K562 (cell line): ENCODE measurements around the gene NPR1. TPM values are rescaled to one million over a fixed set of nuclear protein-coding genes. Genes with fewer than 3 reads are reported as not detected.

Experiments
- BCL6 ChIP-seq: fragments of 250-450 bp; sonication (Bioruptor Pico); IDR thresholded peaks from 2 replicates; pipeline ENCODE4 v1.4.0; 2020
- MEIS2 ChIP-seq: fragments of 450-650 bp; IDR thresholded peaks from 2 replicates; pipeline ENCODE4 v1.6.1; 2014; ENCODE audit warnings: mild to moderate bottlenecking; ENCODE audit not compliant: partially characterized antibody
- MXI1 ChIP-seq: IDR thresholded peaks from 2 replicates; pipeline ENCODE4 v1.6.1; 2011; ENCODE audit warnings: low read depth, mild to moderate bottlenecking, improper control_type of control experiment, low read length
- NBN ChIP-seq: fragments of 450-650 bp; IDR thresholded peaks from 2 replicates; pipeline ENCODE4 v1.6.1; 2016; ENCODE audit warnings: low read depth, mild to moderate bottlenecking
- NFE2 ChIP-seq: IDR thresholded peaks from 2 replicates; pipeline ENCODE4 v1.6.1; 2014; ENCODE audit warnings: antibody characterized with exemption, low read depth
- POLR2AphosphoS2 ChIP-seq: IDR thresholded peaks from 2 replicates; pipeline ENCODE4 v1.6.1; 2012; ENCODE audit warnings: low read length, improper control_type of control experiment
- RBBP5 ChIP-seq: fragments of 200-600 bp; sonication (generic); IDR thresholded peaks from 2 replicates; pipeline ENCODE4 v1.6.1; 2012; ENCODE audit warnings: borderline replicate concordance, mild to moderate bottlenecking, low read length, control low read depth, inconsistent platforms; ENCODE audit not compliant: insufficient read depth, poor library complexity, severe bottlenecking
- RNF2 ChIP-seq: sonication (generic); IDR thresholded peaks from 2 replicates; pipeline ENCODE4 v1.6.1; 2016
- SAFB2 ChIP-seq: fragments of 200-400 bp; formaldehyde crosslinking; IDR thresholded peaks from 2 replicates; pipeline ENCODE4 v1.6.1; 2018; ENCODE audit warnings: borderline replicate concordance, low read length, low read depth, moderate library complexity; ENCODE audit not compliant: severe bottlenecking
- SIRT6 ChIP-seq: IDR thresholded peaks from one replicate; pipeline ENCODE4 v1.6.1; 2012; ENCODE audit warnings: low read depth, mild to moderate bottlenecking, control low read depth, inconsistent platforms, low read length, moderate library complexity
- TBL1XR1 ChIP-seq, 2 experiments: IDR thresholded peaks; 2 replicates each; pipeline ENCODE4 v1.6.1; 2012; ENCODE audit warnings: improper control_type of control experiment in 2 of 2, low read length in 2 of 2, mild to moderate bottlenecking in 1 of 2
- XRCC4 ChIP-seq: IDR thresholded peaks from one replicate; pipeline ENCODE4 v1.6.1; 2011; ENCODE audit not compliant: insufficient read depth, insufficient read length; ENCODE audit errors: extremely low read depth
- ZNF316 ChIP-seq: fragments of 450-650 bp; IDR thresholded peaks from 2 replicates; pipeline ENCODE4 v1.6.1; 2016
- polyA plus RNA-seq, 8 experiments: library from polyadenylated mRNA; depleted of rRNA in 4 of 8; stranded (reverse) in 5 of 8; unstranded in 3 of 8; fragments of >200 nt; fragmentation: Nextera tagmentation in 2 of 8; fragmentation: Illumina TruSeq in 1 of 8; extraction: Ambion mirVana in 2 of 8; extraction: Trizol in 1 of 8; gene quantifications; 2 replicates each; pipeline versions ENCODE4 v1.2.1 to v1.2.3, GENCODE V29; 2011 to 2014; ENCODE audit warnings: inconsistent platforms in 1 of 8, missing spikeins in 1 of 8
- total RNA-seq, 7 experiments: library from RNA; depleted of rRNA in 6 of 7; stranded (reverse); fragments of >200 nt in 6 of 7; fragmentation: Illumina TruSeq in 2 of 7; extraction: Trizol in 2 of 7; gene quantifications; 2 replicates each; pipeline versions ENCODE4 v1.2.1 to v1.2.3, GENCODE V29; 2011 to 2021; ENCODE audit warnings: low replicate concordance in 1 of 7
- TF ChIP-seq, protein P1 (sequence below): sonication (generic); formaldehyde crosslinking; IDR thresholded peaks from 2 replicates; pipeline ENCODE4 v1.8.0; 2023; ENCODE audit warnings: missing genetic modification reagents, mild to moderate bottlenecking, borderline replicate concordance
- TF ChIP-seq, protein P2 (sequence below): fragments of 250-450 bp; sonication (Bioruptor Pico); IDR thresholded peaks from 2 replicates; pipeline ENCODE4 v1.5.0; 2021; ENCODE audit warnings: mild to moderate bottlenecking, borderline replicate concordance
- TF ChIP-seq, protein P3 (sequence below): fragments of 450-650 bp; IDR thresholded peaks from 2 replicates; pipeline ENCODE4 v1.6.1; 2016; ENCODE audit warnings: mild to moderate bottlenecking
- TF ChIP-seq, protein P4 (sequence below): sonication (generic); IDR thresholded peaks from 2 replicates; pipeline ENCODE4 v1.6.1; 2016

NPR1 gene
- total and polyA plus RNA-seq, 9 of the 15 experiments (the other 6 are each of a cell fraction or from before 2014, with no cell fraction given), result 0.05 to 0.16 (median 0.06) TPM; not detected in 6

DNA sequence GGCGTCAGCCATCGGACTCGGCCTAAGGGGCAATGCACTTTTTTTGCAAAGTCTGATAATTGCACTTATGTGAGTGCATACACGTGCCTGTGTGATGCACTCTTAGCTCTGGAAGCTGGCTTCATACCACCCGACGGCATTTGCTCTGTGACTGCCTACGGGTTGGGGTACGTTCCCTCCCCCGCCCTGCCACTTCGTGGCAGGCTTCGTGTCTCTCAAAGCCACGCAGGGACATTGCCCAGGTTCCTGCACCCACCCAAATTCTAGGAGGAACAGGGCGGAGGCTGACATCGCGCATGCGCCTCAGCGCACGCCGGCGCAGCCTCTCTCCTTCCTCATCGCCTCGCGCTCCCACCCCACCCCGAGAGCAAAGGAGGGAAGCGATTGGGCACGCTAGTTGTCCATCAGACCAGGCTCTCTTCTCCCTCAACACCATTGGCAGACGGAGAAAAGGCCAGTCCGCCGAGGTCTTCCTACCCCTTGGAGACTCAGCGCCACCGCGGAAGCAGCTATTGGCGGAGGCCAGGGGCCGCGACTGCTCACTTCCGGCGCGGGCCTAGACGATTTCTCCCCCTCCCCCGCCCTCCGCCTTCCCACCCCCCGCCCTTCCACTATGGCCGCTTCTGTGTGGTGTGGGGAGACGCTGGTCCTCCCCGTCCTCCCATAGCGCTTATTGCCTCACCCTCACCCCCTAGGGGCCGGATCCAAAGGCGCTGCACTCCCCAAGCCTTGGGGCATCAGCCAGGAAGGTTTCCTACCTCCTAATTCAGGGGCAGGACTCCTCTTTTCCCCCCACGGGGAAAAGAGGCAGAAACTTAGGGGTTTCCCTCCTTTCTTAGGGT is 49.2 kb downstream of the NPR1 start, which contains the start of gene INTS3 (continued):
- no peak for TF ChIP-seq TBL1XR1 (IDR thresholded peaks at IDR 0.05; ENCODE audit: low read length in 2 of 2)
- peak; percentile 87 for TF ChIP-seq MEIS2
- TF ChIP-seq, protein P1, sequence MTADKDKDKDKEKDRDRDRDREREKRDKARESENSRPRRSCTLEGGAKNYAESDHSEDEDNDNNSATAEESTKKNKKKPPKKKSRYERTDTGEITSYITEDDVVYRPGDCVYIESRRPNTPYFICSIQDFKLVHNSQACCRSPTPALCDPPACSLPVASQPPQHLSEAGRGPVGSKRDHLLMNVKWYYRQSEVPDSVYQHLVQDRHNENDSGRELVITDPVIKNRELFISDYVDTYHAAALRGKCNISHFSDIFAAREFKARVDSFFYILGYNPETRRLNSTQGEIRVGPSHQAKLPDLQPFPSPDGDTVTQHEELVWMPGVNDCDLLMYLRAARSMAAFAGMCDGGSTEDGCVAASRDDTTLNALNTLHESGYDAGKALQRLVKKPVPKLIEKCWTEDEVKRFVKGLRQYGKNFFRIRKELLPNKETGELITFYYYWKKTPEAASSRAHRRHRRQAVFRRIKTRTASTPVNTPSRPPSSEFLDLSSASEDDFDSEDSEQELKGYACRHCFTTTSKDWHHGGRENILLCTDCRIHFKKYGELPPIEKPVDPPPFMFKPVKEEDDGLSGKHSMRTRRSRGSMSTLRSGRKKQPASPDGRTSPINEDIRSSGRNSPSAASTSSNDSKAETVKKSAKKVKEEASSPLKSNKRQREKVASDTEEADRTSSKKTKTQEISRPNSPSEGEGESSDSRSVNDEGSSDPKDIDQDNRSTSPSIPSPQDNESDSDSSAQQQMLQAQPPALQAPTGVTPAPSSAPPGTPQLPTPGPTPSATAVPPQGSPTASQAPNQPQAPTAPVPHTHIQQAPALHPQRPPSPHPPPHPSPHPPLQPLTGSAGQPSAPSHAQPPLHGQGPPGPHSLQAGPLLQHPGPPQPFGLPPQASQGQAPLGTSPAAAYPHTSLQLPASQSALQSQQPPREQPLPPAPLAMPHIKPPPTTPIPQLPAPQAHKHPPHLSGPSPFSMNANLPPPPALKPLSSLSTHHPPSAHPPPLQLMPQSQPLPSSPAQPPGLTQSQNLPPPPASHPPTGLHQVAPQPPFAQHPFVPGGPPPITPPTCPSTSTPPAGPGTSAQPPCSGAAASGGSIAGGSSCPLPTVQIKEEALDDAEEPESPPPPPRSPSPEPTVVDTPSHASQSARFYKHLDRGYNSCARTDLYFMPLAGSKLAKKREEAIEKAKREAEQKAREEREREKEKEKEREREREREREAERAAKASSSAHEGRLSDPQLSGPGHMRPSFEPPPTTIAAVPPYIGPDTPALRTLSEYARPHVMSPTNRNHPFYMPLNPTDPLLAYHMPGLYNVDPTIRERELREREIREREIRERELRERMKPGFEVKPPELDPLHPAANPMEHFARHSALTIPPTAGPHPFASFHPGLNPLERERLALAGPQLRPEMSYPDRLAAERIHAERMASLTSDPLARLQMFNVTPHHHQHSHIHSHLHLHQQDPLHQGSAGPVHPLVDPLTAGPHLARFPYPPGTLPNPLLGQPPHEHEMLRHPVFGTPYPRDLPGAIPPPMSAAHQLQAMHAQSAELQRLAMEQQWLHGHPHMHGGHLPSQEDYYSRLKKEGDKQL (CRISPR knock-in tag), result no peak
- TF ChIP-seq, protein P2, sequence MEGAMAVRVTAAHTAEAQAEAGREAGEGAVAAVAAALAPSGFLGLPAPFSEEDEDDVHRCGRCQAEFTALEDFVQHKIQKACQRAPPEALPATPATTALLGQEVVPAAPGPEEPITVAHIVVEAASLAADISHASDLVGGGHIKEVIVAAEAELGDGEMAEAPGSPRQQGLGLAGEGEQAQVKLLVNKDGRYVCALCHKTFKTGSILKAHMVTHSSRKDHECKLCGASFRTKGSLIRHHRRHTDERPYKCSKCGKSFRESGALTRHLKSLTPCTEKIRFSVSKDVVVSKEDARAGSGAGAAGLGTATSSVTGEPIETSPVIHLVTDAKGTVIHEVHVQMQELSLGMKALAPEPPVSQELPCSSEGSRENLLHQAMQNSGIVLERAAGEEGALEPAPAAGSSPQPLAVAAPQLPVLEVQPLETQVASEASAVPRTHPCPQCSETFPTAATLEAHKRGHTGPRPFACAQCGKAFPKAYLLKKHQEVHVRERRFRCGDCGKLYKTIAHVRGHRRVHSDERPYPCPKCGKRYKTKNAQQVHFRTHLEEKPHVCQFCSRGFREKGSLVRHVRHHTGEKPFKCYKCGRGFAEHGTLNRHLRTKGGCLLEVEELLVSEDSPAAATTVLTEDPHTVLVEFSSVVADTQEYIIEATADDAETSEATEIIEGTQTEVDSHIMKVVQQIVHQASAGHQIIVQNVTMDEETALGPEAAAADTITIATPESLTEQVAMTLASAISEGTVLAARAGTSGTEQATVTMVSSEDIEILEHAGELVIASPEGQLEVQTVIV, result no peak
- TF ChIP-seq RBBP5, result no peak
- TF ChIP-seq, protein P3, sequence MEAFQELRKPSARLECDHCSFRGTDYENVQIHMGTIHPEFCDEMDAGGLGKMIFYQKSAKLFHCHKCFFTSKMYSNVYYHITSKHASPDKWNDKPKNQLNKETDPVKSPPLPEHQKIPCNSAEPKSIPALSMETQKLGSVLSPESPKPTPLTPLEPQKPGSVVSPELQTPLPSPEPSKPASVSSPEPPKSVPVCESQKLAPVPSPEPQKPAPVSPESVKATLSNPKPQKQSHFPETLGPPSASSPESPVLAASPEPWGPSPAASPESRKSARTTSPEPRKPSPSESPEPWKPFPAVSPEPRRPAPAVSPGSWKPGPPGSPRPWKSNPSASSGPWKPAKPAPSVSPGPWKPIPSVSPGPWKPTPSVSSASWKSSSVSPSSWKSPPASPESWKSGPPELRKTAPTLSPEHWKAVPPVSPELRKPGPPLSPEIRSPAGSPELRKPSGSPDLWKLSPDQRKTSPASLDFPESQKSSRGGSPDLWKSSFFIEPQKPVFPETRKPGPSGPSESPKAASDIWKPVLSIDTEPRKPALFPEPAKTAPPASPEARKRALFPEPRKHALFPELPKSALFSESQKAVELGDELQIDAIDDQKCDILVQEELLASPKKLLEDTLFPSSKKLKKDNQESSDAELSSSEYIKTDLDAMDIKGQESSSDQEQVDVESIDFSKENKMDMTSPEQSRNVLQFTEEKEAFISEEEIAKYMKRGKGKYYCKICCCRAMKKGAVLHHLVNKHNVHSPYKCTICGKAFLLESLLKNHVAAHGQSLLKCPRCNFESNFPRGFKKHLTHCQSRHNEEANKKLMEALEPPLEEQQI, result no peak
- TF ChIP-seq, protein P4, sequence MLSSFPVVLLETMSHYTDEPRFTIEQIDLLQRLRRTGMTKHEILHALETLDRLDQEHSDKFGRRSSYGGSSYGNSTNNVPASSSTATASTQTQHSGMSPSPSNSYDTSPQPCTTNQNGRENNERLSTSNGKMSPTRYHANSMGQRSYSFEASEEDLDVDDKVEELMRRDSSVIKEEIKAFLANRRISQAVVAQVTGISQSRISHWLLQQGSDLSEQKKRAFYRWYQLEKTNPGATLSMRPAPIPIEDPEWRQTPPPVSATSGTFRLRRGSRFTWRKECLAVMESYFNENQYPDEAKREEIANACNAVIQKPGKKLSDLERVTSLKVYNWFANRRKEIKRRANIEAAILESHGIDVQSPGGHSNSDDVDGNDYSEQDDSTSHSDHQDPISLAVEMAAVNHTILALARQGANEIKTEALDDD, result no peak
- no peak for TF ChIP-seq SAFB2
- no peak for TF ChIP-seq XRCC4
- no peak for TF ChIP-seq BCL6 (CRISPR knock-in tag)
- TF ChIP-seq NBN, result no peak
- TF ChIP-seq NFE2, result no peak
- no peak for TF ChIP-seq SIRT6
- no peak for TF ChIP-seq RNF2
- no peak for TF ChIP-seq MXI1
- TF ChIP-seq POLR2AphosphoS2, result no peak; the same call in 1 of the 2 replicates
- TF ChIP-seq ZNF316, result no peak
